Spleen (tissue), 7 donors: ENCODE data around the gene SLC23A2.

Source experiments
- POLR2A ChIP-seq, 3 donors: fragments of 450-650 bp; IDR thresholded peaks; one replicate each; pipeline ENCODE4 v1.5.1; 2017; ENCODE audit warnings: antibody characterized with exemption in 3 of 3, mild to moderate bottlenecking in 1 of 3
- POLR2AphosphoS5 ChIP-seq, 3 donors: sonication (generic); formaldehyde crosslinking; IDR thresholded peaks; one replicate each; pipeline ENCODE4 v1.5.1; 2017; ENCODE audit warnings: antibody characterized with exemption in 3 of 3
- TF ChIP-seq, protein P1 (sequence below), 11 experiments: fragments of 200-600 bp in 7 of 11; fragments of 450-650 bp in 4 of 11; sonication (generic) in 4 of 11; IDR thresholded peaks in 8 of 11; conservative IDR thresholded peaks in 3 of 11; 1 replicate in 7 of 11; 2 replicates in 4 of 11; pipeline versions ENCODE4 v1.4.0 to v1.8.0; 2016 to 2021; ENCODE audit warnings: antibody characterized with exemption in 11 of 11, inconsistent platforms in 4 of 11, mild to moderate bottlenecking in 1 of 11
- donor health status: DM: no; HTN: no; CAD: no; lungs with moderate emphysema.
- donor health status: DM: no; HTN: no; CAD: no.
- donor health status: DM: no; HTN: no; CAD: no.

- TF ChIP-seq POLR2A (IDR thresholded peaks at IDR 0.05) (no peak), POLR2AphosphoS5 (IDR thresholded peaks at IDR 0.05) (no peak)
- TF ChIP-seq, protein P1, sequence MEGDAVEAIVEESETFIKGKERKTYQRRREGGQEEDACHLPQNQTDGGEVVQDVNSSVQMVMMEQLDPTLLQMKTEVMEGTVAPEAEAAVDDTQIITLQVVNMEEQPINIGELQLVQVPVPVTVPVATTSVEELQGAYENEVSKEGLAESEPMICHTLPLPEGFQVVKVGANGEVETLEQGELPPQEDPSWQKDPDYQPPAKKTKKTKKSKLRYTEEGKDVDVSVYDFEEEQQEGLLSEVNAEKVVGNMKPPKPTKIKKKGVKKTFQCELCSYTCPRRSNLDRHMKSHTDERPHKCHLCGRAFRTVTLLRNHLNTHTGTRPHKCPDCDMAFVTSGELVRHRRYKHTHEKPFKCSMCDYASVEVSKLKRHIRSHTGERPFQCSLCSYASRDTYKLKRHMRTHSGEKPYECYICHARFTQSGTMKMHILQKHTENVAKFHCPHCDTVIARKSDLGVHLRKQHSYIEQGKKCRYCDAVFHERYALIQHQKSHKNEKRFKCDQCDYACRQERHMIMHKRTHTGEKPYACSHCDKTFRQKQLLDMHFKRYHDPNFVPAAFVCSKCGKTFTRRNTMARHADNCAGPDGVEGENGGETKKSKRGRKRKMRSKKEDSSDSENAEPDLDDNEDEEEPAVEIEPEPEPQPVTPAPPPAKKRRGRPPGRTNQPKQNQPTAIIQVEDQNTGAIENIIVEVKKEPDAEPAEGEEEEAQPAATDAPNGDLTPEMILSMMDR (IDR thresholded peaks at IDR 0.05 in 8 of 11, conservative IDR thresholded peaks at IDR 0.05 in 3 of 11), result no peak
These were observed 97.0 kb downstream of the SLC23A2 start for GRCh38 chr20:4904127-4904860.
